Measurements from ENCODE around the gene GRSF1. TPM values are rescaled to one million over a fixed set of nuclear protein-coding genes. Genes with fewer than 3 reads are reported as not detected.

GRSF1 gene
- total and polyA plus RNA-seq, 2 of the 13 experiments (the other 11 are each of a cell fraction or from before 2014, with no cell fraction given), result 66.5 to 103 TPM

DNA sequence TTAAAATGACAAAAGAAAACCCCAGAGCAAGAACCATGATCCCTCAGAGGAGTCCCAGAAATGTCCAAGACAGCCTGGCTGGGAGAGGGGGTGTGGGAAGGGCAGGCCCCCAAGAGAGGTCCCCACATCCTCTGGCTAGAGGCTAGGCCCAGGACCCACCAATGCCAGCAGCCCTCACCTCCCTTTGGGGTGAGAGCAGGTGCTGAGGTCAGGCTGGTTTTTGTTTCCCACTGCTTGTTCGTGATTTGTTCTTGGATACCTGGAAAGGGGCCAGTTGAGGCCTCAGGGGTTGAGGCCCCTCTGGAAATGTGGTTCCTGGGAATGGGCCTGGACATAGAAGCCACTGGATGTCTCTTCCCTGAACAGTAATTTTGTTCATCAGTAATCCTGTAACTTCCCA is 2.3 kb upstream of the GRSF1 start:
- no peaks in the 10 kb centered on the region for H3K9me3 ChIP-seq (ENCODE audit: low read length)
- peaks cover 21% of the 10 kb centered on the region for H3K79me2 ChIP-seq (ENCODE audit: insufficient read depth, low read length)
- H3K27ac ChIP-seq (ENCODE audit: extremely low read length, insufficient read depth, low read length), result no peak overlapping the region
- in situ Hi-C loops (cut with HindIII; ENCODE audit: extremely low pct_ligation_motif_present, low pct_unique_long_range_greater_than_20kb) (loop anchor here (10.0 kb wide), 1 partner anchor 153 kb away; the partner anchor contains the start of gene DCK), intact Hi-C loops (cut with micrococcal nuclease; ENCODE audit: unreplicated experiment) (loop anchor here (5.0 kb wide), 2 partner anchors 155 to 190 kb away; partner anchors contain the start of gene UTP3)
- H3K36me3 ChIP-seq (replicated peaks in 1 of 2; ENCODE audit: control insufficient read depth in 1 of 2, insufficient read depth in 2 of 2, low read length in 2 of 2), result no peaks in the 10 kb centered on the region
- peaks cover 12% of the 10 kb centered on the region; the same call in 1 of the 2 replicates for H4K20me1 ChIP-seq (ENCODE audit: insufficient read depth, low read length)
- POLR2A ChIA-PET, result no interaction called here
- H3K4me1 ChIP-seq (ENCODE audit: insufficient read depth, low read length), result peaks cover 22% of the 10 kb centered on the region
- H3K4me2 ChIP-seq (ENCODE audit: low read depth, low read length), result 0 out of 2 replicates have a peak overlapping the region, but pooled peaks have one; percentile 8
- CTCF ChIA-PET (ENCODE audit: low intra/inter-chr PET ratio, low total read pairs), result no interaction called here
- TF ChIP-seq, protein P1, sequence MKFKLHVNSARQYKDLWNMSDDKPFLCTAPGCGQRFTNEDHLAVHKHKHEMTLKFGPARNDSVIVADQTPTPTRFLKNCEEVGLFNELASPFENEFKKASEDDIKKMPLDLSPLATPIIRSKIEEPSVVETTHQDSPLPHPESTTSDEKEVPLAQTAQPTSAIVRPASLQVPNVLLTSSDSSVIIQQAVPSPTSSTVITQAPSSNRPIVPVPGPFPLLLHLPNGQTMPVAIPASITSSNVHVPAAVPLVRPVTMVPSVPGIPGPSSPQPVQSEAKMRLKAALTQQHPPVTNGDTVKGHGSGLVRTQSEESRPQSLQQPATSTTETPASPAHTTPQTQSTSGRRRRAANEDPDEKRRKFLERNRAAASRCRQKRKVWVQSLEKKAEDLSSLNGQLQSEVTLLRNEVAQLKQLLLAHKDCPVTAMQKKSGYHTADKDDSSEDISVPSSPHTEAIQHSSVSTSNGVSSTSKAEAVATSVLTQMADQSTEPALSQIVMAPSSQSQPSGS (CRISPR knock-in tag; IDR thresholded peaks at IDR 0.05), result no peak
- TF ChIP-seq, protein P2, sequence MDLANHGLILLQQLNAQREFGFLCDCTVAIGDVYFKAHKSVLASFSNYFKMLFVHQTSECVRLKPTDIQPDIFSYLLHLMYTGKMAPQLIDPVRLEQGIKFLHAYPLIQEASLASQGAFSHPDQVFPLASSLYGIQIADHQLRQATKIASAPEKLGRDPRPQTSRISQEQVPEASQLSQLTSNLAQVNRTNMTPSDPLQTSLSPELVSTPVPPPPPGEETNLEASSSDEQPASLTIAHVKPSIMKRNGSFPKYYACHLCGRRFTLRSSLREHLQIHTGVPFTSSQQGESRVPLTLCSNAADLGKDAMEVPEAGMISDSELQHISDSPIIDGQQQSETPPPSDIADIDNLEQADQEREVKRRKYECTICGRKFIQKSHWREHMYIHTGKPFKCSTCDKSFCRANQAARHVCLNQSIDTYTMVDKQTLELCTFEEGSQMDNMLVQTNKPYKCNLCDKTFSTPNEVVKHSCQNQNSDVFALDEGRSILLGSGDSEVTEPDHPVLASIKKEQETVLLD (CRISPR knock-in tag; IDR thresholded peaks at IDR 0.05; ENCODE audit: low read depth), result no peak
- TF ChIP-seq SALL2 (CRISPR knock-in tag; IDR thresholded peaks at IDR 0.05) (no peak), ZSCAN25 (CRISPR knock-in tag; IDR thresholded peaks at IDR 0.05) (no peak), ZNF549 (CRISPR knock-in tag; IDR thresholded peaks at IDR 0.05) (no peak), FIP1L1 (IDR thresholded peaks at IDR 0.05; ENCODE audit: borderline replicate concordance, insufficient read depth, low read depth, low read length) (no peak), ERF (CRISPR knock-in tag; IDR thresholded peaks at IDR 0.05) (no peak)
- TF ChIP-seq, protein P3, sequence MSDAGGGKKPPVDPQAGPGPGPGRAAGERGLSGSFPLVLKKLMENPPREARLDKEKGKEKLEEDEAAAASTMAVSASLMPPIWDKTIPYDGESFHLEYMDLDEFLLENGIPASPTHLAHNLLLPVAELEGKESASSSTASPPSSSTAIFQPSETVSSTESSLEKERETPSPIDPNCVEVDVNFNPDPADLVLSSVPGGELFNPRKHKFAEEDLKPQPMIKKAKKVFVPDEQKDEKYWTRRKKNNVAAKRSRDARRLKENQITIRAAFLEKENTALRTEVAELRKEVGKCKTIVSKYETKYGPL (CRISPR knock-in tag; IDR thresholded peaks at IDR 0.05), result no peak
- TF ChIP-seq, protein P4, sequence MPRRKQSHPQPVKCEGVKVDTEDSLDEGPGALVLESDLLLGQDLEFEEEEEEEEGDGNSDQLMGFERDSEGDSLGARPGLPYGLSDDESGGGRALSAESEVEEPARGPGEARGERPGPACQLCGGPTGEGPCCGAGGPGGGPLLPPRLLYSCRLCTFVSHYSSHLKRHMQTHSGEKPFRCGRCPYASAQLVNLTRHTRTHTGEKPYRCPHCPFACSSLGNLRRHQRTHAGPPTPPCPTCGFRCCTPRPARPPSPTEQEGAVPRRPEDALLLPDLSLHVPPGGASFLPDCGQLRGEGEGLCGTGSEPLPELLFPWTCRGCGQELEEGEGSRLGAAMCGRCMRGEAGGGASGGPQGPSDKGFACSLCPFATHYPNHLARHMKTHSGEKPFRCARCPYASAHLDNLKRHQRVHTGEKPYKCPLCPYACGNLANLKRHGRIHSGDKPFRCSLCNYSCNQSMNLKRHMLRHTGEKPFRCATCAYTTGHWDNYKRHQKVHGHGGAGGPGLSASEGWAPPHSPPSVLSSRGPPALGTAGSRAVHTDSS (CRISPR knock-in tag; conservative IDR thresholded peaks at IDR 0.05), result no peak
- TF ChIP-seq, protein P5, sequence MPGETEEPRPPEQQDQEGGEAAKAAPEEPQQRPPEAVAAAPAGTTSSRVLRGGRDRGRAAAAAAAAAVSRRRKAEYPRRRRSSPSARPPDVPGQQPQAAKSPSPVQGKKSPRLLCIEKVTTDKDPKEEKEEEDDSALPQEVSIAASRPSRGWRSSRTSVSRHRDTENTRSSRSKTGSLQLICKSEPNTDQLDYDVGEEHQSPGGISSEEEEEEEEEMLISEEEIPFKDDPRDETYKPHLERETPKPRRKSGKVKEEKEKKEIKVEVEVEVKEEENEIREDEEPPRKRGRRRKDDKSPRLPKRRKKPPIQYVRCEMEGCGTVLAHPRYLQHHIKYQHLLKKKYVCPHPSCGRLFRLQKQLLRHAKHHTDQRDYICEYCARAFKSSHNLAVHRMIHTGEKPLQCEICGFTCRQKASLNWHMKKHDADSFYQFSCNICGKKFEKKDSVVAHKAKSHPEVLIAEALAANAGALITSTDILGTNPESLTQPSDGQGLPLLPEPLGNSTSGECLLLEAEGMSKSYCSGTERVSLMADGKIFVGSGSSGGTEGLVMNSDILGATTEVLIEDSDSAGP (CRISPR knock-in tag; IDR thresholded peaks at IDR 0.05; ENCODE audit: borderline replicate concordance), result no peak
- H3K9ac ChIP-seq (ENCODE audit: insufficient read depth, low read depth, low read length), result no peak overlapping the region
- H3K4me3 ChIP-seq (replicated peaks in 1 of 3; ENCODE audit: insufficient read depth in 1 of 3, low read depth in 2 of 3, low read length in 3 of 3), result no peak overlapping the region
- BruUV-seq (replicated peaks), result no TSS peak
- ATAC-seq (no peak), FAIRE-seq (no peak), DNase-seq (ENCODE audit: low spot score) (no peak)
- H3K27me3 ChIP-seq (ENCODE audit: control insufficient read depth in 1 of 2, insufficient read depth in 2 of 2, low read length in 2 of 2), result no peaks in the 10 kb centered on the region
- 0% methylated on average over 1 of the region's 1 CpG for WGBS (ENCODE audit: low lambda C conversion rate)
- H2AFZ ChIP-seq (ENCODE audit: low read length), result no peak overlapping the region
